ENCODE results near the gene MRPL52.

DNA sequence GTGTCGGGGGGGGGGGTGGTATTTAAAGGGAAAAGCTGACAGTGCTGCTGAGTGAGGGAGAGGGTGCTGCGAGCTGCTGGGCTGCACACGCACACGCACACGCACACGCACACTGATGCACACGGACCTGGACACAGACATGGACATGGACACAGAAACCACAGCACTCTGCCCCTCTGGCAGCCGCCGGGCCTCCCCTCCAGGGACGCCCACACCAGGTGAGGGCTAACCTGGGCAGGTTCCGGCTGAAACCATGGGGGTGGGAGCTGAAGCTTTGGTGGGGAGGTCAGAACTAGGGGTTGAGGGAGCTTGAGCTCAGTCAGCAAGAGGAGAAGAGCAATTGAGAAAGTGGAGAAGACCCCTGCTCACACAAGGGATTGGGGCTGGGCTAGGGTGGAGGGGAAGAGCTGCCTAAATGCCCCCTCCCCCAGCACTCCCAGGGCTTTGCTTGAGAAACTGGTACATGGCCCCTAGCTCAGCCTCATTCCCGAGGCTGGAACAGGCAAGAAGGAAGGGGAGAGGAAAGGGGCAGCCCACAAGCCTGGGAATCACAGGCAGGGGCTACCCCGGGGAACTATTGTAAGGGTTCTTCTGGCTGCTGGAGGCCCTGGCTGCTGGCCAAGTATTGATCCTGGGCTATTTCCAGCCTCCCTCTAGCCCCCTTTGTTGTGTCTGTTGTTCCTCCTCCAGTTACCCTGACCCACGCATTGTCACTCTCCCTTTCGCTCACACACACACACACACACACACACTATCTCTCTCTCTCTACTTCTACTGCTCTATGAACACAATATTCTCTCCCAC lies 53.7 kb downstream of the MRPL52 start, which contains the start of gene REM2:
- no peak for TF ChIP-seq EZH2phosphoT487 (IDR thresholded peaks at IDR 0.05; ENCODE audit: insufficient read depth, low read depth)
- no peak for TF ChIP-seq EZH2 (IDR thresholded peaks at IDR 0.05; ENCODE audit: insufficient read depth, poor library complexity, severe bottlenecking)

Data from GM23248 (cell line).